SJSA1 (cell line): ENCODE results near the gene TBC1D10A. TPM values are rescaled to one million over a fixed set of nuclear protein-coding genes. Genes with fewer than 3 reads are reported as not detected.

Experiments used
- DNase-seq, 2 experiments: peaks; one replicate each; pipeline ENCODE4 v3.0.0-alpha.2; 2015 to 2020; ENCODE audit warnings: low spot score in 2 of 2, low read depth in 1 of 2
- H3K27ac ChIP-seq: fragments of 250-450 bp; sonication (Bioruptor Pico); 2 replicates; pipeline ENCODE4 v1.5.1; 2020; ENCODE audit warnings: mild to moderate bottlenecking, moderate library complexity
- H3K27me3 ChIP-seq: fragments of 250-450 bp; sonication (Bioruptor Pico); replicated peaks from 2 replicates; pipeline ENCODE4 v1.5.1; 2020; ENCODE audit warnings: mild to moderate bottlenecking, moderate library complexity
- H3K36me3 ChIP-seq: fragments of 250-450 bp; sonication (Bioruptor Pico); 2 replicates; pipeline ENCODE4 v1.5.1; 2020; ENCODE audit warnings: mild to moderate bottlenecking
- H3K4me1 ChIP-seq: fragments of 250-450 bp; sonication (Bioruptor Pico); replicated peaks from 2 replicates; pipeline ENCODE4 v1.6.1; 2021; ENCODE audit warnings: mild to moderate bottlenecking
- H3K4me3 ChIP-seq: fragments of 250-450 bp; sonication (Bioruptor Pico); 2 replicates; pipeline ENCODE4 v1.5.1; 2020; ENCODE audit warnings: mild to moderate bottlenecking
- H3K9me3 ChIP-seq: fragments of 250-450 bp; sonication (Bioruptor Pico); replicated peaks from 2 replicates; pipeline ENCODE4 v1.5.1; 2020; ENCODE audit warnings: mild to moderate bottlenecking
- total RNA-seq: library from RNA; depleted of rRNA; stranded (reverse); fragments of >200 nt; shearing (Covaris generic); gene quantifications from 2 replicates; pipeline ENCODE4 v1.2.3, GENCODE V29; 2014; rRNA removed

TBC1D10A gene
- total RNA-seq, 1 experiment from 2014 or later, result 17.4 TPM

- H3K27ac ChIP-seq, result no peak overlapping the region
- H3K4me3 ChIP-seq, result no peak overlapping the region
- H3K4me1 ChIP-seq, result peaks cover 60% of the 10 kb centered on the region
Observed at GRCh38 chr22:30247561-30247960, 79.2 kb downstream of the TBC1D10A start.

GRCh38 chr22:30246814-30247376 is 79.8 kb downstream of the TBC1D10A start:
- Histone ChIP-seq H3K4me3 (peak overlapping the region; percentile 43), H3K36me3 (peaks cover 16% of the 10 kb centered on the region), H3K4me1 (peaks cover 53% of the 10 kb centered on the region)

More at GRCh38 chr22:30247561-30247960, 79.2 kb downstream of the TBC1D10A start:
- Histone ChIP-seq H3K9me3 (no peaks in the 10 kb centered on the region), H3K36me3 (peaks cover 20% of the 10 kb centered on the region), H3K27me3 (no peaks in the 10 kb centered on the region)
- DNase-seq, result no peak

DNA sequence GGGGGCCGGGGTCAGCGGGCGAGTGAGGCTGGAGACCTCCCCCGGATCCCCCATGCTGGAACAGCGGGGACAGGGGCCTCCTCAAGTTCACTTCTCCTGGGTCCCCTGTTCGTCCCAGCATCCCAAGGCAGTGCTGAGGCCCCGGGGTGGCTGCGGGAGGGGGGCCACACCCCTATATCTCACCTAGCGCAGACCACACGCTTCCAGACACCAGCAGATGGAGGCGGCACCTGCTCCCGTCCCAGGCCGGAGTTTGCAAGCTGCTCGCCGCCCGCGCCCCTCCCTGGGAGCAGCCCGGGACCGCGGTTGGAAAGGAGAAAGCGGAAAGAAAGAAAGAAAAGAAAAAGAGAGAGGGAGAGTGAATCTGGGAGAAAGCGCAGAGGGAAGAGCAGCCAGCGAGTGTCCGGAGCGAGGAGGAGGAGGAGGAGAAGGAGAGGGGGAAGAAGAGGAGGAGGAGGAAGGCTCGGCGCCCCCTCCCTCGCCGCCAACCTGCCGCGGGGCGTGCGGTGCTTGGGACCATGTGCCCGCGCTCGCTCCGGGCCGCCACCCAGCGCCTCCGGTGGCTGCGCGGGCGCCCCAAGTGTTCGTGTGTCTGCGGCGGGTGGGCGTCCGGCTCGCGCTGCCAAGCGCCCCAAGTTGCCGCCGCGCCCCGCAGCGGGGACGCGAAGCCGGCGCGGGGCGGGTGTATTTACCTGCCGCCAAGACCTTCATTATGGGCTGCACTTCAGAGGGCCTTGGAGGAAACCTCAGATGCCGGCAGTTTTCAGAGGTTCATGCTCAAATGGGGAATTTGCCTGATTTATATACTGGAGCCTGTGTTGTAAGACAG is 80.5 kb downstream of the TBC1D10A start, which contains the start of gene LIF:
Gene LIF, minus strand, starts transcription at position 775 of the 829 bp plus-strand sequence. Its CDS starts 64 bp downstream, at position 711.
- no peaks in the 10 kb centered on the region for H3K9me3 ChIP-seq
- DNase-seq, result no peak
- H3K4me3 ChIP-seq, result peak within 1 kb of the TSS; percentile 43
- H3K27me3 ChIP-seq, result no peaks in the 10 kb centered on the region
- H3K4me1 ChIP-seq, result peaks cover 49% of the 10 kb centered on the region
- no peak within 1 kb of the TSS for H3K27ac ChIP-seq
- peaks cover 15% of the 10 kb centered on the region for H3K36me3 ChIP-seq

More at GRCh38 chr22:30246814-30247376, 79.8 kb downstream of the TBC1D10A start:
- Histone ChIP-seq H3K27ac (no peak overlapping the region), H3K9me3 (no peaks in the 10 kb centered on the region), H3K27me3 (no peaks in the 10 kb centered on the region)
- DNase-seq, result no peak

- Histone ChIP-seq H3K36me3 (peaks cover 11% of the 10 kb centered on the region), H3K27me3 (no peaks in the 10 kb centered on the region), H3K4me1 (peaks cover 49% of the 10 kb centered on the region), H3K4me3 (peak overlapping the region; percentile 43; the same call in 1 of the 2 replicates), H3K9me3 (no peaks in the 10 kb centered on the region), H3K27ac (no peak overlapping the region)
- no peak for DNase-seq
Observed at GRCh38 chr22:30245181-30245984, 81.4 kb downstream of the TBC1D10A start.

- no peak overlapping the region for H3K4me3 ChIP-seq
Observed at GRCh38 chr22:30244641-30245040, 82.1 kb downstream of the TBC1D10A start.

DNA sequence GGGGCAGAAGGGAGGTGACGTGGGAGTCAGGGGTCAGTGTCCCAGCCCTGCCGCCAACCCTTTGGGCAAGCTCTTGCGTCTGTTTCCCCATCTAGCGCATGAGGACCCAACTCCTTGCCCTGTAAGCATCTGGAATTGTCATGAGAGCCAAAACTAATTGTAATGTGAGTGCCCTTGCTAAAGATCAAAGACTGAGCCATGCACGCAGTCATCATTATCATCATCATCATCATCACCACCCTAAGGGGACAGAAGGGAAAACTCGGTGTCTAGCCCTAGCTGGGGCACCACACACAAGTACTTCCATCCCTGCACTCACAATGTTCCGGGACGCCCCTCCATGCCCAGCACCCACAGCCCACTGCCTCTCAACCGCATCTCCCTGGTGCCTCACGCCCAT is 82.7 kb downstream of the TBC1D10A start:
- Histone ChIP-seq H3K9me3 (no peaks in the 10 kb centered on the region), H3K27ac (no peak overlapping the region), H3K27me3 (no peaks in the 10 kb centered on the region), H3K4me1 (peaks cover 45% of the 10 kb centered on the region), H3K4me3 (no peak overlapping the region), H3K36me3 (peaks cover 11% of the 10 kb centered on the region)
- no peak for DNase-seq

More at GRCh38 chr22:30244641-30245040, 82.1 kb downstream of the TBC1D10A start:
- Histone ChIP-seq H3K27me3 (no peaks in the 10 kb centered on the region), H3K4me1 (peaks cover 45% of the 10 kb centered on the region), H3K9me3 (no peaks in the 10 kb centered on the region), H3K27ac (no peak overlapping the region), H3K36me3 (peaks cover 11% of the 10 kb centered on the region)
- DNase-seq, result no peak

DNA sequence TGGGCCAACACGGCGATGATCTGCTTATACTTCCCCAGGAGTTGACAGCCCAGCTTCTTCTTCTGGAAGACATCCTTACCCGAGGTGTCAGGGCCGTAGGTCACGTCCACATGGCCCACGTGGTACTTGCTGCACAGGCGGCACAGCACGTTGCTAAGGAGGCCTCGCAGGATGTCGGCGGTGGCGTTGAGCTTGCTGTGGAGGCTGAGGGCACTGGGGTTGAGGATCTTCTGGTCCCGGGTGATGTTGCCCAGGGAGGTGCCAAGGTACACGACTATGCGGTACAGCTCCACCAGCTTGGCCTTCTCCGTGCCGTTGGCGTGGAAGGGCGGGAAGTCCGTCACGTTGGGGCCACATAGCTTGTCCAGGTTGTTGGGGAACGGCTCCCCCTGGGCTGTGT is 83.1 kb downstream of the TBC1D10A start:
- no peak overlapping the region for H3K27ac ChIP-seq
- no peak for DNase-seq
- H3K27me3 ChIP-seq, result no peaks in the 10 kb centered on the region
- H3K9me3 ChIP-seq, result no peaks in the 10 kb centered on the region
- H3K4me1 ChIP-seq, result peaks cover 46% of the 10 kb centered on the region
- peaks cover 11% of the 10 kb centered on the region for H3K36me3 ChIP-seq
- no peak overlapping the region for H3K4me3 ChIP-seq

Other genes with a start within 250 kb of the TBC1D10A start
- not detected in 2 replicates for gene HORMAD2, start 246.5 kb downstream of the TBC1D10A start, total RNA-seq
- 1.4 and 5.5 TPM in 2 replicates for gene LIF, start 80.2 kb downstream of the TBC1D10A start, total RNA-seq
- not detected in 2 replicates for gene OSM, start 60.1 kb downstream of the TBC1D10A start, total RNA-seq
- gene CASTOR1, start 37.4 kb downstream of the TBC1D10A start, total RNA-seq, result 9.1 and 10.8 TPM in 2 replicates
- gene SF3A1, start 30.0 kb upstream of the TBC1D10A start, total RNA-seq, result 12.1 and 37.2 TPM in 2 replicates
- gene CCDC157, start 30.1 kb upstream of the TBC1D10A start, total RNA-seq, result 1.9 and 4.5 TPM in 2 replicates
- 9.2 and 9.5 TPM in 2 replicates for gene RNF215, start 60.5 kb upstream of the TBC1D10A start, total RNA-seq
- gene SEC14L2, start 70.1 kb upstream of the TBC1D10A start, total RNA-seq, result 3.4 and 16.2 TPM in 2 replicates
- 46.2 and 48.6 TPM in 2 replicates for gene MTFP1, start 98.8 kb upstream of the TBC1D10A start, total RNA-seq
- gene SEC14L3, start 145.1 kb upstream of the TBC1D10A start, total RNA-seq, result not detected in 2 replicates
- gene SEC14L4, start 178.8 kb upstream of the TBC1D10A start, total RNA-seq, result not detected in 2 replicates
- not detected in 2 replicates for gene SEC14L6, start 219.8 kb upstream of the TBC1D10A start, total RNA-seq
- not detected in 2 replicates for gene GAL3ST1, start 247.7 kb upstream of the TBC1D10A start, total RNA-seq